Epithelial cell of prostate (primary cell): ENCODE data around the gene CDY1B.
"Not testable (repeated sequence)": the region's sequence is repeated elsewhere in the genome, so short reads cannot be mapped to it uniquely, and the experiment has no call there.

Experiments used
- DNase-seq: peaks from one replicate; pipeline ENCODE4 v3.0.0-alpha.2; 2011; ENCODE audit warnings: low read depth, low spot score
- H3K27ac ChIP-seq: fragments of 450-650 bp; 2 replicates; pipeline ENCODE4 v1.5.1; 2017; ENCODE audit warnings: mild to moderate bottlenecking

CDY1B gene

GRCh38 chrY:24047919-24048318, at the start of gene CDY1B:
TSS of gene CDY1B (minus strand) at chrY:24048019. CDS start at chrY:24047688, 331 bp downstream.
- H3K27ac ChIP-seq, DNase-seq: not testable (repeated sequence)

GRCh38 chrY:24049525-24049924, 1.7 kb upstream of the CDY1B start:
- H3K27ac ChIP-seq, DNase-seq: not testable (repeated sequence)

GRCh38 chrY:24043209-24043608, 4.6 kb downstream of the CDY1B start:
- not testable (repeated sequence) for DNase-seq, H3K27ac ChIP-seq

- DNase-seq, H3K27ac ChIP-seq: not testable (repeated sequence)
Measured at GRCh38 chrY:24039008-24039718, 8.7 kb downstream of the CDY1B start.

GRCh38 chrY:24026212-24027103, 21.4 kb downstream of the CDY1B start:
- H3K27ac ChIP-seq, DNase-seq: not testable (repeated sequence)
